Right ventricle myocardium inferior (tissue), 1 donor: ENCODE results near the gene BANP. TPM values are rescaled to one million over a fixed set of nuclear protein-coding genes. Genes with fewer than 3 reads are reported as not detected.
"Not testable (repeated sequence)": the region's sequence is repeated elsewhere in the genome, so short reads cannot be mapped to it uniquely, and the experiment has no call there.

ENCODE experiments used
- ATAC-seq: fragments of 200-7000 bp; cut with Tn5 transposase; one replicate; pipeline ENCODE4 v1.9.1; 2020; ENCODE audit warnings: mild to moderate bottlenecking, moderate library complexity
- DNase-seq: peaks from one replicate; pipeline ENCODE4 v3.0.0; 2021; ENCODE audit errors: missing footprints
- intact Hi-C: fragments of 100-400 bp; cut with DNase I; formaldehyde crosslinking; loops from one replicate; pipeline ENCODE4 v1.11.0; 2022
- total RNA-seq: library from RNA; stranded (reverse); fragmentation: NEBNext Ultra II Directional; extraction: Animal tissue kit (Norgen Biotek cat#: 25700); gene quantifications from one replicate; pipeline ENCODE4 v1.2.1, GENCODE V29; 2021
- donor health status: DM: no; HTN: yes; CAD: no; lungs with severe emphysema.

BANP gene
- total RNA-seq, 1 donor from 2014 or later, result 12.8 TPM

GRCh38 chr16:87959391-87959990 is 8.3 kb downstream of the BANP start:
- ATAC-seq, result no peak
- intact Hi-C loops, result no loop called here
- DNase-seq, result no peak

GRCh38 chr16:87960296-87960695 is 9.1 kb downstream of the BANP start:
- ATAC-seq (no peak), DNase-seq (no peak)
- intact Hi-C loops, result no loop called here

- ATAC-seq, result no peak
- intact Hi-C loops, result no loop called here
- DNase-seq, result no peak
Observed at GRCh38 chr16:87960852-87961251, 9.6 kb downstream of the BANP start.

- intact Hi-C loops, result no loop called here
- DNase-seq, result no peak
- ATAC-seq, result no peak
Observed at GRCh38 chr16:87961623-87962022, 10.4 kb downstream of the BANP start.

GRCh38 chr16:87963400-87963799 is 12.2 kb downstream of the BANP start:
- DNase-seq (no peak), ATAC-seq (no peak)
- intact Hi-C loops, result no loop called here

GRCh38 chr16:87964049-87964659 is 12.9 kb downstream of the BANP start:
- ATAC-seq (no peak), DNase-seq (no peak)
- intact Hi-C loops, result no loop called here

- no peak for DNase-seq
- ATAC-seq, result no peak
- intact Hi-C loops, result no loop called here
Observed at GRCh38 chr16:87965417-87965816, 14.2 kb downstream of the BANP start.

- intact Hi-C loops, result no loop called here
- DNase-seq (no peak), ATAC-seq (peak; percentile 79)
Observed at GRCh38 chr16:87966064-87966645, 14.9 kb downstream of the BANP start.

GRCh38 chr16:87966685-87967185 is 15.5 kb downstream of the BANP start:
- intact Hi-C loops, result no loop called here
- ATAC-seq (peak; percentile 50), DNase-seq (no peak)

GRCh38 chr16:87968541-87968940 is 17.3 kb downstream of the BANP start:
- no peak for DNase-seq
- no peak for ATAC-seq
- intact Hi-C loops, result no loop called here

- ATAC-seq (no peak), DNase-seq (no peak)
- intact Hi-C loops, result no loop called here
Observed at GRCh38 chr16:87970186-87970585, 19.0 kb downstream of the BANP start.

GRCh38 chr16:87971933-87972332 is 20.7 kb downstream of the BANP start:
- ATAC-seq (no peak), DNase-seq (no peak)
- intact Hi-C loops, result no loop called here

GRCh38 chr16:87973717-87974116 is 22.5 kb downstream of the BANP start:
- intact Hi-C loops, result no loop called here
- DNase-seq, result no peak
- no peak for ATAC-seq

GRCh38 chr16:87974178-87974577 is 22.9 kb downstream of the BANP start:
- intact Hi-C loops, result no loop called here
- DNase-seq (no peak), ATAC-seq (no peak)

- no peak for DNase-seq
- no peak for ATAC-seq
- intact Hi-C loops, result no loop called here
Observed at GRCh38 chr16:87976665-87977064, 25.4 kb downstream of the BANP start.

GRCh38 chr16:87978127-87978526 is 26.9 kb downstream of the BANP start:
- intact Hi-C loops, result no loop called here
- ATAC-seq, result no peak
- no peak for DNase-seq

- intact Hi-C loops, result no loop called here
Observed at GRCh38 chr16:87979352-87979751, 28.1 kb downstream of the BANP start.

GRCh38 chr16:87979911-87980630 is 28.8 kb downstream of the BANP start:
- ATAC-seq, DNase-seq: not testable (repeated sequence)
- intact Hi-C loops, result loop anchor here (10.0 kb wide), 1 partner anchor 455 kb away; no protein-coding TSS in a partner anchor

More at GRCh38 chr16:87979352-87979751, 28.1 kb downstream of the BANP start:
- DNase-seq, result no peak
- peak; percentile 68 for ATAC-seq

GRCh38 chr16:87981376-87981775 is 30.1 kb downstream of the BANP start:
- intact Hi-C loops, result loop anchor here (10.0 kb wide), 1 partner anchor 453 kb away; no protein-coding TSS in a partner anchor
- not testable (repeated sequence) for DNase-seq, ATAC-seq
